ENCODE results near the gene FBF1. TPM values are rescaled to one million over a fixed set of nuclear protein-coding genes. Genes with fewer than 3 reads are reported as not detected.

FBF1 gene
- total and polyA plus RNA-seq, 9 of the 15 experiments (the other 6 are each of a cell fraction or from before 2014, with no cell fraction given) = 0.46 to 14.9 (median 7.5) TPM

- TF ChIP-seq POLR2H (tag; IDR thresholded peaks at IDR 0.05; ENCODE audit: low read depth) (0 out of 2 replicates have a peak, but pooled peaks have one; percentile 37), CBFA2T3 (IDR thresholded peaks at IDR 0.05) (peak; percentile 81), FUS (optimal IDR thresholded peaks at IDR 0.05; ENCODE audit: low read depth, low read length) (no peak), CREB3L1 (IDR thresholded peaks at IDR 0.05; ENCODE audit: borderline replicate concordance, low read depth) (no peak), NR2C1 (IDR thresholded peaks at IDR 0.05) (peak; percentile 74), NR2C1 (tag; IDR thresholded peaks at IDR 0.05) (peak; percentile 78), JUND (IDR thresholded peaks at IDR 0.05; ENCODE audit: borderline replicate concordance, low read depth, low read length) (peak; percentile 60; the same call in 1 of the 2 replicates), JUND (tag; IDR thresholded peaks at IDR 0.05; ENCODE audit: borderline replicate concordance, low read depth, low read length) (no peak; the same call in 2 of the 3 replicates), TEAD4 (IDR thresholded peaks at IDR 0.05; ENCODE audit: low read length) (peak; percentile 55), TEAD4 (CRISPR knock-in tag; IDR thresholded peaks at IDR 0.05; ENCODE audit: borderline replicate concordance) (no peak), ZNF584 (CRISPR knock-in tag; IDR thresholded peaks at IDR 0.05; ENCODE audit: low read depth) (no peak), ATF1 (CRISPR knock-in tag; IDR thresholded peaks at IDR 0.05) (no peak), ATF1 (tag; IDR thresholded peaks at IDR 0.05) (peak; percentile 43; the same call in 1 of the 2 replicates), HDAC1 (IDR thresholded peaks at IDR 0.05) (no peak), HNRNPL (IDR thresholded peaks at IDR 0.05; ENCODE audit: low read depth, low read length) (no peak), CBX2 (IDR thresholded peaks at IDR 0.05; ENCODE audit: insufficient read depth, low read length, poor library complexity, severe bottlenecking) (no peak), TAL1 (IDR thresholded peaks at IDR 0.05) (peak; percentile 66), NR2C2 (CRISPR knock-in tag; IDR thresholded peaks at IDR 0.05) (no peak), NR2C2 (tag; IDR thresholded peaks at IDR 0.05) (peak; percentile 75), ZBTB1 (CRISPR knock-in tag; IDR thresholded peaks at IDR 0.05; ENCODE audit: borderline replicate concordance, low read depth) (no peak)
- TF ChIP-seq, protein P1, sequence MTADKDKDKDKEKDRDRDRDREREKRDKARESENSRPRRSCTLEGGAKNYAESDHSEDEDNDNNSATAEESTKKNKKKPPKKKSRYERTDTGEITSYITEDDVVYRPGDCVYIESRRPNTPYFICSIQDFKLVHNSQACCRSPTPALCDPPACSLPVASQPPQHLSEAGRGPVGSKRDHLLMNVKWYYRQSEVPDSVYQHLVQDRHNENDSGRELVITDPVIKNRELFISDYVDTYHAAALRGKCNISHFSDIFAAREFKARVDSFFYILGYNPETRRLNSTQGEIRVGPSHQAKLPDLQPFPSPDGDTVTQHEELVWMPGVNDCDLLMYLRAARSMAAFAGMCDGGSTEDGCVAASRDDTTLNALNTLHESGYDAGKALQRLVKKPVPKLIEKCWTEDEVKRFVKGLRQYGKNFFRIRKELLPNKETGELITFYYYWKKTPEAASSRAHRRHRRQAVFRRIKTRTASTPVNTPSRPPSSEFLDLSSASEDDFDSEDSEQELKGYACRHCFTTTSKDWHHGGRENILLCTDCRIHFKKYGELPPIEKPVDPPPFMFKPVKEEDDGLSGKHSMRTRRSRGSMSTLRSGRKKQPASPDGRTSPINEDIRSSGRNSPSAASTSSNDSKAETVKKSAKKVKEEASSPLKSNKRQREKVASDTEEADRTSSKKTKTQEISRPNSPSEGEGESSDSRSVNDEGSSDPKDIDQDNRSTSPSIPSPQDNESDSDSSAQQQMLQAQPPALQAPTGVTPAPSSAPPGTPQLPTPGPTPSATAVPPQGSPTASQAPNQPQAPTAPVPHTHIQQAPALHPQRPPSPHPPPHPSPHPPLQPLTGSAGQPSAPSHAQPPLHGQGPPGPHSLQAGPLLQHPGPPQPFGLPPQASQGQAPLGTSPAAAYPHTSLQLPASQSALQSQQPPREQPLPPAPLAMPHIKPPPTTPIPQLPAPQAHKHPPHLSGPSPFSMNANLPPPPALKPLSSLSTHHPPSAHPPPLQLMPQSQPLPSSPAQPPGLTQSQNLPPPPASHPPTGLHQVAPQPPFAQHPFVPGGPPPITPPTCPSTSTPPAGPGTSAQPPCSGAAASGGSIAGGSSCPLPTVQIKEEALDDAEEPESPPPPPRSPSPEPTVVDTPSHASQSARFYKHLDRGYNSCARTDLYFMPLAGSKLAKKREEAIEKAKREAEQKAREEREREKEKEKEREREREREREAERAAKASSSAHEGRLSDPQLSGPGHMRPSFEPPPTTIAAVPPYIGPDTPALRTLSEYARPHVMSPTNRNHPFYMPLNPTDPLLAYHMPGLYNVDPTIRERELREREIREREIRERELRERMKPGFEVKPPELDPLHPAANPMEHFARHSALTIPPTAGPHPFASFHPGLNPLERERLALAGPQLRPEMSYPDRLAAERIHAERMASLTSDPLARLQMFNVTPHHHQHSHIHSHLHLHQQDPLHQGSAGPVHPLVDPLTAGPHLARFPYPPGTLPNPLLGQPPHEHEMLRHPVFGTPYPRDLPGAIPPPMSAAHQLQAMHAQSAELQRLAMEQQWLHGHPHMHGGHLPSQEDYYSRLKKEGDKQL (CRISPR knock-in tag; IDR thresholded peaks at IDR 0.05; ENCODE audit: borderline replicate concordance) = no peak
- TF ChIP-seq, protein P2, sequence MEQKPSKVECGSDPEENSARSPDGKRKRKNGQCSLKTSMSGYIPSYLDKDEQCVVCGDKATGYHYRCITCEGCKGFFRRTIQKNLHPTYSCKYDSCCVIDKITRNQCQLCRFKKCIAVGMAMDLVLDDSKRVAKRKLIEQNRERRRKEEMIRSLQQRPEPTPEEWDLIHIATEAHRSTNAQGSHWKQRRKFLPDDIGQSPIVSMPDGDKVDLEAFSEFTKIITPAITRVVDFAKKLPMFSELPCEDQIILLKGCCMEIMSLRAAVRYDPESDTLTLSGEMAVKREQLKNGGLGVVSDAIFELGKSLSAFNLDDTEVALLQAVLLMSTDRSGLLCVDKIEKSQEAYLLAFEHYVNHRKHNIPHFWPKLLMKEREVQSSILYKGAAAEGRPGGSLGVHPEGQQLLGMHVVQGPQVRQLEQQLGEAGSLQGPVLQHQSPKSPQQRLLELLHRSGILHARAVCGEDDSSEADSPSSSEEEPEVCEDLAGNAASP (IDR thresholded peaks at IDR 0.05) = no peak
These were observed 35.5 kb upstream of the FBF1 start (continued) for GRCh38 chr17:75976175-75976848.
